Measurements from ENCODE around the gene IKZF2.

Gene IKZF2

GRCh38 chr2:213172641-213173040 is 21.2 kb upstream of the IKZF2 start:
- H3K27me3 ChIP-seq: no peaks in the 10 kb centered on the region
- H3K27ac ChIP-seq: peak overlapping the region; percentile 5 to 44
- no peak for TF ChIP-seq CTCF (IDR thresholded peaks at IDR 0.05)
- no peaks in the 10 kb centered on the region for H3K9me3 ChIP-seq
- no peaks in the 10 kb centered on the region for H3K36me3 ChIP-seq
- no peak for DNase-seq
- H3K4me3 ChIP-seq: no peak overlapping the region
- intact Hi-C loops (cut with DNase I; ENCODE audit: low total_unique reads): no loop called here
- peaks cover 0 to 14% (median 1%) of the 10 kb centered on the region in 4 donors for H3K4me1 ChIP-seq

- H3K27ac ChIP-seq: no peak overlapping the region
- no peak for DNase-seq
- no peaks in the 10 kb centered on the region for H3K36me3 ChIP-seq
- intact Hi-C loops (cut with DNase I; ENCODE audit: low total_unique reads): no loop called here
- H3K4me3 ChIP-seq: no peak overlapping the region
- TF ChIP-seq CTCF (IDR thresholded peaks at IDR 0.05): no peak
- no peaks in the 10 kb centered on the region for H3K27me3 ChIP-seq
- H3K9me3 ChIP-seq: no peaks in the 10 kb centered on the region
- H3K4me1 ChIP-seq: peaks cover 0 to 14% (median 1%) of the 10 kb centered on the region in 4 donors
These were observed 19.7 kb upstream of the IKZF2 start for GRCh38 chr2:213171147-213171546.

GRCh38 chr2:213167271-213167930 is 16.0 kb upstream of the IKZF2 start:
- H3K9me3 ChIP-seq: no peaks in the 10 kb centered on the region
- DNase-seq: no peak
- intact Hi-C loops (cut with DNase I; ENCODE audit: low total_unique reads): no loop called here
- peaks cover 0 to 14% (median under 1%) of the 10 kb centered on the region in 4 donors for H3K4me1 ChIP-seq
- no peak overlapping the region for H3K4me3 ChIP-seq
- H3K36me3 ChIP-seq: no peaks in the 10 kb centered on the region
- no peak overlapping the region for H3K27ac ChIP-seq
- TF ChIP-seq CTCF (IDR thresholded peaks at IDR 0.05): no peak
- H3K27me3 ChIP-seq: no peaks in the 10 kb centered on the region

- H3K4me3 ChIP-seq: no peak overlapping the region
- no peak overlapping the region for H3K27ac ChIP-seq
- TF ChIP-seq CTCF (IDR thresholded peaks at IDR 0.05): no peak
- no peaks in the 10 kb centered on the region for H3K36me3 ChIP-seq
- no peaks in the 10 kb centered on the region for H3K27me3 ChIP-seq
- DNase-seq: no peak
- intact Hi-C loops (cut with DNase I; ENCODE audit: low total_unique reads): no loop called here
- H3K4me1 ChIP-seq: peaks cover 0 to 17% (median 5%) of the 10 kb centered on the region in 4 donors
- H3K9me3 ChIP-seq: no peaks in the 10 kb centered on the region
These were observed 14.7 kb upstream of the IKZF2 start for GRCh38 chr2:213166109-213166508.

- H3K27me3 ChIP-seq: no peaks in the 10 kb centered on the region
- H3K36me3 ChIP-seq: no peaks in the 10 kb centered on the region
- intact Hi-C loops (cut with DNase I; ENCODE audit: low total_unique reads): no loop called here
- H3K9me3 ChIP-seq: no peaks in the 10 kb centered on the region
- no peak for TF ChIP-seq CTCF (IDR thresholded peaks at IDR 0.05)
- peaks cover 0 to 17% (median 5%) of the 10 kb centered on the region in 4 donors for H3K4me1 ChIP-seq
- H3K27ac ChIP-seq: no peak overlapping the region
- H3K4me3 ChIP-seq: no peak overlapping the region
- DNase-seq: no peak
These were observed 12.9 kb upstream of the IKZF2 start for GRCh38 chr2:213164263-213164662.

Data from tibial artery (tissue), 4 donors.